DND-41 (cell line): ENCODE results near the gene MME.
A peak's percentile ranks its signal among the peaks of the same experiment; 100 is the strongest.

ENCODE experiments used
- ATAC-seq: fragments of 200-7000 bp; cut with Tn5 transposase; 3 replicates; pipeline ENCODE4 v1.9.1; 2021; ENCODE audit warnings: low read depth; ENCODE audit not compliant: insufficient read depth
- DNase-seq: peaks from one replicate; pipeline ENCODE4 v3.0.0-alpha.2; 2020
- H2AFZ ChIP-seq: 2 replicates; pipeline ENCODE4 v1.6.0; 2012; ENCODE audit warnings: low read depth, low read length
- H3K27ac ChIP-seq: 2 replicates; pipeline ENCODE4 v1.5.1; 2012; ENCODE audit warnings: low read length, inconsistent platforms
- H3K27me3 ChIP-seq: fragments of 200-600 bp; sonication (generic); 2 replicates; pipeline ENCODE4 v1.6.0; 2012; ENCODE audit warnings: low read length, mild to moderate bottlenecking, inconsistent platforms; ENCODE audit not compliant: insufficient read depth, poor library complexity
- H3K36me3 ChIP-seq: 2 replicates; pipeline ENCODE4 v1.5.1; 2012; ENCODE audit warnings: low read length, inconsistent platforms; ENCODE audit not compliant: insufficient read depth
- H3K4me1 ChIP-seq: 2 replicates; pipeline ENCODE4 v1.5.1; 2012; ENCODE audit warnings: mild to moderate bottlenecking, low read length; ENCODE audit not compliant: insufficient read depth
- H3K4me2 ChIP-seq: 2 replicates; pipeline ENCODE4 v1.6.0; 2012; ENCODE audit warnings: mild to moderate bottlenecking, moderate library complexity, low read length, inconsistent platforms; ENCODE audit not compliant: insufficient read depth
- H3K4me3 ChIP-seq, 2 experiments: fragments of 200-600 bp in 1 of 2; shearing (Covaris generic) in 1 of 2; 2 replicates each; pipeline ENCODE4 v1.5.1; 2012 to 2016; ENCODE audit warnings: inconsistent platforms in 2 of 2, low read length in 2 of 2, mild to moderate bottlenecking in 2 of 2, low read depth in 1 of 2, moderate library complexity in 1 of 2
- H3K79me2 ChIP-seq: 2 replicates; pipeline ENCODE4 v1.6.0; 2012; ENCODE audit warnings: low read length, inconsistent platforms; ENCODE audit not compliant: insufficient read depth
- H3K9ac ChIP-seq: 2 replicates; pipeline ENCODE4 v1.6.0; 2012; ENCODE audit warnings: low read depth, mild to moderate bottlenecking, inconsistent platforms, low read length, moderate library complexity
- H3K9me3 ChIP-seq: 2 replicates; pipeline ENCODE4 v1.5.1; 2012; ENCODE audit warnings: low read length, moderate library complexity, mild to moderate bottlenecking, inconsistent platforms; ENCODE audit not compliant: insufficient read depth, severe bottlenecking
- H4K20me1 ChIP-seq: 2 replicates; pipeline ENCODE4 v1.6.0; 2012; ENCODE audit warnings: low read length; ENCODE audit not compliant: insufficient read depth
- CTCF ChIP-seq: IDR thresholded peaks from 2 replicates; pipeline ENCODE4 v1.5.1; 2012; ENCODE audit warnings: borderline replicate concordance, low read length, moderate library complexity, mild to moderate bottlenecking; ENCODE audit not compliant: poor library complexity, severe bottlenecking; ENCODE audit errors: extremely low read depth
- EZH2 ChIP-seq: IDR thresholded peaks from 3 replicates; pipeline ENCODE4 v1.6.1; 2012; ENCODE audit warnings: borderline replicate concordance, low read depth, mild to moderate bottlenecking, moderate library complexity, low read length, inconsistent platforms; ENCODE audit not compliant: severe bottlenecking

The MME gene

GRCh38 chr3:155169197-155169596, 89.1 kb downstream of the MME start:
- Histone ChIP-seq H3K4me1 (no peaks in the 10 kb centered on the region), H3K4me2 (no peak overlapping the region), H4K20me1 (no peaks in the 10 kb centered on the region), H3K27me3 (no peaks in the 10 kb centered on the region), H3K36me3 (peaks cover 98% of the 10 kb centered on the region), H3K4me3 (no peak overlapping the region), H3K9ac (no peak overlapping the region), H3K79me2 (no peaks in the 10 kb centered on the region; the same call in 1 of the 2 replicates), H3K27ac (no peak overlapping the region), H2AFZ (no peak overlapping the region), H3K9me3 (no peaks in the 10 kb centered on the region)
- ATAC-seq, result no peak
- TF ChIP-seq CTCF (no peak), EZH2 (no peak)
- DNase-seq, result no peak

- no peaks in the 10 kb centered on the region for H3K4me1 ChIP-seq
- peaks cover 97% of the 10 kb centered on the region for H3K36me3 ChIP-seq
- H3K4me3 ChIP-seq, result no peak overlapping the region
- ATAC-seq (no peak), DNase-seq (no peak)
- no peak for TF ChIP-seq CTCF
- no peaks in the 10 kb centered on the region for H3K9me3 ChIP-seq
- no peak overlapping the region for H2AFZ ChIP-seq
- H4K20me1 ChIP-seq, result no peaks in the 10 kb centered on the region
- no peaks in the 10 kb centered on the region for H3K79me2 ChIP-seq
- H3K27me3 ChIP-seq, result no peaks in the 10 kb centered on the region
- no peak overlapping the region for H3K27ac ChIP-seq
- H3K4me2 ChIP-seq, result no peak overlapping the region
- no peak overlapping the region for H3K9ac ChIP-seq
Measured at GRCh38 chr3:155173771-155174170, 93.7 kb downstream of the MME start.

- H4K20me1 ChIP-seq, result no peaks in the 10 kb centered on the region
- H3K79me2 ChIP-seq, result no peaks in the 10 kb centered on the region
- no peak overlapping the region for H3K9ac ChIP-seq
- TF ChIP-seq CTCF, result no peak
- TF ChIP-seq EZH2, result no peak
- no peaks in the 10 kb centered on the region for H3K9me3 ChIP-seq
- H3K4me3 ChIP-seq, result no peak overlapping the region
- no peak overlapping the region for H2AFZ ChIP-seq
- H3K4me2 ChIP-seq, result no peak overlapping the region
- peaks cover 89% of the 10 kb centered on the region for H3K36me3 ChIP-seq
- no peak overlapping the region; the same call in 1 of the 2 replicates for H3K27ac ChIP-seq
- H3K27me3 ChIP-seq, result no peaks in the 10 kb centered on the region
- DNase-seq (no peak), ATAC-seq (0 out of 3 replicates have a peak, but pooled peaks have one; percentile 8)
- peaks cover 22% of the 10 kb centered on the region for H3K4me1 ChIP-seq
Measured at GRCh38 chr3:155178810-155179436, 98.8 kb downstream of the MME start.
